Common myeloid progenitor, CD34-positive (primary cell): ENCODE data around the gene NXT2. TPM values are rescaled to one million over a fixed set of nuclear protein-coding genes. Genes with fewer than 3 reads are reported as not detected.

Experiments used
- CTCF ChIA-PET: fragments of 350-600 bp; sonication (Branson Sonifier 250); formaldehyde crosslinking; loops from one replicate; lab custom pipeline; 2021; ENCODE audit warnings: antibody characterized with exemption; lab: Charles Lee
- POLR2A ChIA-PET: fragments of 350-600 bp; sonication (Branson Sonifier 250); formaldehyde crosslinking; loops from one replicate; lab custom pipeline; 2021; ENCODE audit warnings: antibody characterized with exemption; lab: Charles Lee
- DNase-seq, 3 donors: peaks; one replicate each; pipeline versions ENCODE4 v3.0.0 to v3.0.0-alpha.2; 2013
- H3K27ac ChIP-seq, 2 experiments: 1 replicate in 1 of 2; 2 replicates in 1 of 2; pipeline ENCODE4 v1.7.0; 2013; ENCODE audit warnings: inconsistent platforms in 2 of 2, low read length in 2 of 2, mild to moderate bottlenecking in 2 of 2, low read depth in 1 of 2, moderate library complexity in 1 of 2; ENCODE audit not compliant: severe bottlenecking in 2 of 2, insufficient read depth in 1 of 2, poor library complexity in 1 of 2
- H3K27me3 ChIP-seq, 5 experiments: replicated peaks in 2 of 5; 1 replicate in 3 of 5; 2 replicates in 2 of 5; pipeline versions ENCODE4 v1.6.1 to v1.7.0; 2013; ENCODE audit warnings: low read length in 4 of 5, mild to moderate bottlenecking in 2 of 5, moderate library complexity in 2 of 5, inconsistent platforms in 1 of 5; ENCODE audit not compliant: insufficient read depth in 5 of 5, control insufficient read depth in 4 of 5
- H3K36me3 ChIP-seq, 4 experiments: 1 replicate in 2 of 4; 2 replicates in 2 of 4; pipeline versions ENCODE4 v1.6.1 to v1.7.0; 2013; ENCODE audit warnings: low read length in 3 of 4, control low read depth in 1 of 4, mild to moderate bottlenecking in 1 of 4; ENCODE audit not compliant: control insufficient read depth in 4 of 4, insufficient read depth in 4 of 4
- H3K4me1 ChIP-seq, 4 experiments: 1 replicate in 3 of 4; 2 replicates in 1 of 4; pipeline versions ENCODE4 v1.6.1 to v1.7.1; 2013; ENCODE audit warnings: low read length in 3 of 4, mild to moderate bottlenecking in 3 of 4, control low read depth in 1 of 4, inconsistent platforms in 1 of 4, moderate library complexity in 1 of 4; ENCODE audit not compliant: control insufficient read depth in 4 of 4, insufficient read depth in 4 of 4; ENCODE audit errors: control extremely low read depth in 1 of 4
- H3K4me3 ChIP-seq, 7 experiments: 1 replicate in 4 of 7; 2 replicates in 3 of 7; pipeline versions ENCODE4 v1.5.1 to v1.7.0; 2013; ENCODE audit warnings: mild to moderate bottlenecking in 7 of 7, low read length in 6 of 7, moderate library complexity in 6 of 7, inconsistent platforms in 2 of 7, low read depth in 2 of 7, control low read depth in 1 of 7; ENCODE audit not compliant: insufficient read depth in 4 of 7, control insufficient read depth in 1 of 7; ENCODE audit errors: extremely low read depth in 1 of 7
- H3K9me3 ChIP-seq, 5 experiments: 1 replicate in 4 of 5; 2 replicates in 1 of 5; pipeline versions ENCODE4 v1.6.1 to v1.7.1; 2013; ENCODE audit warnings: low read length in 4 of 5, mild to moderate bottlenecking in 2 of 5, inconsistent platforms in 1 of 5, low read depth in 1 of 5, moderate library complexity in 1 of 5; ENCODE audit not compliant: control insufficient read depth in 4 of 5, insufficient read depth in 2 of 5; ENCODE audit errors: control extremely low read depth in 1 of 5
- WGBS: methylation state at CpG from one replicate; pipeline ENCODE4 v1.1.5; 2013; ENCODE audit not compliant: insufficient coverage; 5-methylcytosine and 5-hydroxymethylcytosine counted together
- polyA plus RNA-seq: library from polyadenylated mRNA; unstranded; fragments of 120-200 nt; gene quantifications from one replicate; pipeline ENCODE4 v1.2.1, GENCODE V29; 2013

Gene NXT2
- 19.0 TPM for polyA plus RNA-seq

- H3K27me3 ChIP-seq = no peaks in the 10 kb centered on the region
- WGBS = 41% methylated on average over 26 of the region's 43 CpGs
- peak within 1 kb of the TSS; percentile 73 to 94 (median 80) for H3K4me3 ChIP-seq
- H3K4me1 ChIP-seq = peaks cover 0 to 7% (median 3%) of the 10 kb centered on the region in 4 experiments
- ChIA-PET POLR2A (interaction anchor here (1.2 kb wide), 1 partner anchor 88 kb away, joined by 3 read pairs; the partner anchor contains the start of gene KCNE5), CTCF (no interaction called here)
- DNase-seq = peak; percentile 90 to 94 (median 92)
- no peaks in the 10 kb centered on the region for H3K9me3 ChIP-seq
- peak within 1 kb of the TSS; percentile 82 to 90 for H3K27ac ChIP-seq
- no peaks in the 10 kb centered on the region for H3K36me3 ChIP-seq
Observed at GRCh38 chrX:109536439-109537323, at the start of gene NXT2. Gene NXT2 (plus strand): TSS chrX:109536844. CDS start chrX:109537007, 163 bp downstream.

DNA sequence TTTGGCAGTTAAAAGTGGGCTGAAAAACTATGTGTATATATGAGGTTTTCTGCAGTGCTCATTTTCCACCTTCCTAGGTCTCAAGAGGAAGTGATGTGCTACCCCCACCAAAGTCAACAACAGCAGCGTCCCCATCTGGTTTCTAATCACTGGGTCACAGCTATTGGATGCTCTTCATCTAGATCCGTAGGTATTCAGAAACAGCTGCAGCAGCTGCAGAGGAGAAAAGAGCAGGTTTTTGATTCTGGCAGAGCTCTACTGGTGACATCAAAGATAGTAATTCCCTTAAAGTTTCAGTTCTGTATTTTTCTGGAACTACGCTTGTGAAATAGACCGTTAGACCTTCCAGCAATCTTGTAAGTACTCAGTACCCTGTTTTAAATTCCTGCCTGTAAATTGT, 49.0 kb upstream of the NXT2 start:
- H3K4me3 ChIP-seq = no peak overlapping the region
- CTCF ChIA-PET = no interaction called here
- POLR2A ChIA-PET = no interaction called here
- H3K27me3 ChIP-seq = peaks cover 0 to 4% (median 0%) of the 10 kb centered on the region in 5 experiments
- H3K4me1 ChIP-seq = no peaks in the 10 kb centered on the region
- no peaks in the 10 kb centered on the region for H3K36me3 ChIP-seq
- no peaks in the 10 kb centered on the region for H3K9me3 ChIP-seq
- peak in 1 of 3 donors; percentile 27 for DNase-seq
- WGBS = 65% methylated on average over 3 of the region's 4 CpGs
- no peak overlapping the region for H3K27ac ChIP-seq

DNA sequence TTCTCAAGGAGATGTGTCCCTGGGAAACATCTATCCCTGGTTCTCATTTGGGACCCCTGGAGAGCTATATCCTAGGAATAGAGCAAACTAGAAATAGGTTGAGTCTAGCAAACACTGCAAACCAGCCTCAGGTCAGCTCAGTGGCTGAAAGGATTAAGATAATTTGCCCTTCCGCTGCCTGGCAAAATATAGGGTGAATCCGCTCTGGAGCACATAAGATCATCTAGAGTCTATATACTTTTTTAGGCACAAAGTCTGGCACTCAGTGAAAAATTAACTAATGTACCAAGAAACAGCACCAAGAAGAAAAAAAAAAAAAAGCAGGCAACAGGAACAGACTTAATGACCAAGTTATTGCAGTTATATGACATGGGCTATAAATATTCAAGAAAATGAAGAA, 47.5 kb upstream of the NXT2 start:
- Histone ChIP-seq H3K36me3 (no peaks in the 10 kb centered on the region), H3K4me1 (no peaks in the 10 kb centered on the region), H3K27ac (no peak overlapping the region), H3K9me3 (no peaks in the 10 kb centered on the region), H3K27me3 (peaks cover 0 to 3% (median 0%) of the 10 kb centered on the region in 5 experiments), H3K4me3 (no peak overlapping the region)
- WGBS = 88% methylated on average over 1 of the region's 2 CpGs
- no peak for DNase-seq
- CTCF ChIA-PET = interaction anchor here (1.2 to 1.5 kb wide), 2 partner anchors 144 to 146 kb away, joined by 3 to 5 read pairs; no protein-coding TSS in a partner anchor
- POLR2A ChIA-PET = no interaction called here

DNA sequence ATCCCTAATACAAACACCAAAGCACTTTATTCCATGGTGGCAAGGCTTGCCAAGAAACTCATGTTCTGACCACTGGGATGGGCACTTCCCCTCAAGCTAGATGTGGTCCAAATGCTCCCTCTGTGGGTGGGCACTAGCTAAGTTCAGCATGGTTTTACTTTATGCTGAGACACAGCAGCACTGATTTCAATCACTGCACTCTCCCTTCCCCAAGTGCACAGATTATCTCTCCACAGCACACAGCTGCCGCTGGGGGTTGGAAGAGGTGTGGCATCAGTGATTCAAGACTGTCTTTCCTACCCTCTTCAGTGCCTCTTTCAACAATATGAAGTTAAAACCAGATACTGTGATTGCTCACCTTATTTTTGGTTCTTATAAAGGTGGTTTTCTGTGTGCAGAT, 38.2 kb upstream of the NXT2 start:
- CTCF ChIA-PET = no interaction called here
- POLR2A ChIA-PET = no interaction called here
- Histone ChIP-seq H3K27me3 (peaks cover 0 to 3% (median 0%) of the 10 kb centered on the region in 5 experiments), H3K4me3 (no peak overlapping the region), H3K4me1 (no peaks in the 10 kb centered on the region), H3K27ac (no peak overlapping the region), H3K36me3 (no peaks in the 10 kb centered on the region), H3K9me3 (no peaks in the 10 kb centered on the region)
- DNase-seq = no peak
- WGBS = no CpG with 5 or more reads among the region's 1 CpG

- H3K9me3 ChIP-seq = no peaks in the 10 kb centered on the region
- H3K4me3 ChIP-seq = no peak overlapping the region
- DNase-seq = no peak
- WGBS = no CpG with 5 or more reads among the region's 3 CpGs
- no peak overlapping the region for H3K27ac ChIP-seq
- no peaks in the 10 kb centered on the region for H3K4me1 ChIP-seq
- CTCF ChIA-PET = interaction anchor here (0.9 kb wide), 1 partner anchor 134 kb away, joined by 4 read pairs; no protein-coding TSS in a partner anchor
- peaks cover 0 to 3% (median 0%) of the 10 kb centered on the region in 5 experiments for H3K27me3 ChIP-seq
- POLR2A ChIA-PET = no interaction called here
- H3K36me3 ChIP-seq = no peaks in the 10 kb centered on the region
Observed at GRCh38 chrX:109501176-109501575, 35.5 kb upstream of the NXT2 start.

- Histone ChIP-seq H3K27me3 (peaks cover 0 to 4% (median 0%) of the 10 kb centered on the region in 5 experiments), H3K36me3 (no peaks in the 10 kb centered on the region), H3K4me3 (no peak overlapping the region), H3K9me3 (peaks cover 0 to 3% (median 0%) of the 10 kb centered on the region in 5 experiments), H3K4me1 (no peaks in the 10 kb centered on the region), H3K27ac (no peak overlapping the region)
- DNase-seq = no peak
- CTCF ChIA-PET = no interaction called here
- POLR2A ChIA-PET = no interaction called here
Observed at GRCh38 chrX:109508915-109509314, 27.7 kb upstream of the NXT2 start.

GRCh38 chrX:109511113-109511512, 25.5 kb upstream of the NXT2 start:
- no peaks in the 10 kb centered on the region for H3K4me1 ChIP-seq
- H3K27ac ChIP-seq = no peak overlapping the region
- POLR2A ChIA-PET = no interaction called here
- H3K4me3 ChIP-seq = no peak overlapping the region
- no peaks in the 10 kb centered on the region for H3K36me3 ChIP-seq
- H3K9me3 ChIP-seq = peaks cover 0 to 3% (median 0%) of the 10 kb centered on the region in 5 experiments
- CTCF ChIA-PET = no interaction called here
- no peak for DNase-seq
- WGBS = no CpG with 5 or more reads among the region's 1 CpG
- peaks cover 0 to 4% (median 0%) of the 10 kb centered on the region in 5 experiments for H3K27me3 ChIP-seq
